ENCODE measurements around the gene PPIL6. TPM values are rescaled to one million over a fixed set of nuclear protein-coding genes. Genes with fewer than 3 reads are reported as not detected.

PPIL6 gene
- total RNA-seq, 1 experiment from 2014 or later: 0.61 TPM

- TF ChIP-seq AR (CRISPR knock-in tag; IDR thresholded peaks at IDR 0.05): no peak
- TF ChIP-seq ATF1 (CRISPR knock-in tag; IDR thresholded peaks at IDR 0.05): no peak
- TF ChIP-seq MXD4 (CRISPR knock-in tag; IDR thresholded peaks at IDR 0.05; ENCODE audit: borderline replicate concordance): no peak
- TF ChIP-seq ZNF512 (CRISPR knock-in tag; IDR thresholded peaks at IDR 0.05; ENCODE audit: borderline replicate concordance): no peak
- no peak for TF ChIP-seq GRHL2 (CRISPR knock-in tag; IDR thresholded peaks at IDR 0.05; ENCODE audit: insufficient replicate concordance, severe bottlenecking)
- no peak for TF ChIP-seq TEAD4 (CRISPR knock-in tag; IDR thresholded peaks at IDR 0.05)
Observed at GRCh38 chr6:109379711-109380110, 60.7 kb downstream of the PPIL6 start (continued).

GRCh38 chr6:109377717-109378116 is 62.7 kb downstream of the PPIL6 start:
- ATAC-seq: no peak
- ChIA-PET CTCF (interaction anchor here (1.0 kb wide), 1 partner anchor 190 kb away, joined by 3 read pairs; no protein-coding TSS in a partner anchor), POLR2A (no interaction called here)
- Mint-ChIP-seq H3K4me3 (no peak overlapping the region), H3K36me3 (peaks cover 50% of the 10 kb centered on the region), H3K9me3 (no peaks in the 10 kb centered on the region), H3K27me3 (ENCODE audit: low read depth) (no peaks in the 10 kb centered on the region), H3K27ac (no peak overlapping the region), H3K4me1 (peaks cover 20% of the 10 kb centered on the region)
- DNase-seq (ENCODE audit: low spot score): no peak
- TF ChIP-seq ZNF138 (CRISPR knock-in tag; conservative IDR thresholded peaks at IDR 0.05): no peak
- TF ChIP-seq ZNF425 (CRISPR knock-in tag; conservative IDR thresholded peaks at IDR 0.05): no peak
- no peak for TF ChIP-seq KAT7 (CRISPR knock-in tag; IDR thresholded peaks at IDR 0.05; ENCODE audit: borderline replicate concordance)
- no peak for TF ChIP-seq E2F4 (CRISPR knock-in tag; IDR thresholded peaks at IDR 0.05; ENCODE audit: borderline replicate concordance, low read depth)
- no peak for TF ChIP-seq ETV6 (CRISPR knock-in tag; IDR thresholded peaks at IDR 0.05)
- TF ChIP-seq CREM (CRISPR knock-in tag; IDR thresholded peaks at IDR 0.05): no peak
- TF ChIP-seq TEAD1 (CRISPR knock-in tag; IDR thresholded peaks at IDR 0.05): no peak
- TF ChIP-seq ZNF671 (CRISPR knock-in tag; IDR thresholded peaks at IDR 0.05): no peak
- TF ChIP-seq ZNF219 (CRISPR knock-in tag; IDR thresholded peaks at IDR 0.05; ENCODE audit: borderline replicate concordance): no peak
- no peak for TF ChIP-seq TP53 (CRISPR knock-in tag; IDR thresholded peaks at IDR 0.05)

GRCh38 chr6:109374326-109374892 is 66.0 kb downstream of the PPIL6 start:
- Mint-ChIP-seq H3K27me3 (ENCODE audit: low read depth) (no peaks in the 10 kb centered on the region), H3K27ac (no peak overlapping the region; the same call in 1 of the 2 replicates), H3K4me1 (peaks cover 6% of the 10 kb centered on the region), H3K36me3 (peaks cover 64% of the 10 kb centered on the region), H3K4me3 (no peak overlapping the region), H3K9me3 (no peaks in the 10 kb centered on the region)
- DNase-seq (ENCODE audit: low spot score) (no peak), ATAC-seq (no peak)
- ChIA-PET CTCF (no interaction called here), POLR2A (no interaction called here)
- no peak for TF ChIP-seq ESRRA (CRISPR knock-in tag; IDR thresholded peaks at IDR 0.05; ENCODE audit: borderline replicate concordance)
- no peak for TF ChIP-seq ATF3 (CRISPR knock-in tag; conservative IDR thresholded peaks at IDR 0.05)
- TF ChIP-seq PRDM15 (CRISPR knock-in tag; IDR thresholded peaks at IDR 0.05): no peak
